Suprapubic skin (tissue), 4 donors: ENCODE results near the gene SUPT20H. TPM values are rescaled to one million over a fixed set of nuclear protein-coding genes. Genes with fewer than 3 reads are reported as not detected.

Experiments used
- DNase-seq, 2 donors: peaks; one replicate each; pipeline ENCODE4 v3.0.0-alpha.2; 2019; ENCODE audit warnings: low spot score in 2 of 2
- H3K27ac ChIP-seq: fragments of 200-600 bp; sonication (generic); one replicate; pipeline ENCODE4 v1.5.1; 2019
- H3K27me3 ChIP-seq: fragments of 200-600 bp; sonication (generic); one replicate; pipeline ENCODE4 v1.5.1; 2019
- H3K36me3 ChIP-seq: fragments of 200-600 bp; sonication (generic); one replicate; pipeline ENCODE4 v1.5.1; 2019
- H3K4me1 ChIP-seq: fragments of 200-600 bp; sonication (generic); one replicate; pipeline ENCODE4 v1.5.1; 2019
- H3K4me3 ChIP-seq: fragments of 200-600 bp; sonication (generic); one replicate; pipeline ENCODE4 v1.5.1; 2019; ENCODE audit warnings: mild to moderate bottlenecking
- H3K9me3 ChIP-seq: fragments of 200-600 bp; sonication (generic); one replicate; pipeline ENCODE4 v1.5.1; 2019
- EP300 ChIP-seq: sonication (generic); formaldehyde crosslinking; IDR thresholded peaks from one replicate; pipeline ENCODE4 v1.6.1; 2017; ENCODE audit warnings: antibody characterized with exemption
- POLR2A ChIP-seq, 2 donors: fragments of 450-650 bp; IDR thresholded peaks; one replicate each; pipeline ENCODE4 v1.6.1; 2017; ENCODE audit warnings: antibody characterized with exemption in 2 of 2, mild to moderate bottlenecking in 2 of 2, moderate library complexity in 2 of 2
- POLR2AphosphoS5 ChIP-seq, 3 donors: sonication (generic); formaldehyde crosslinking; IDR thresholded peaks; one replicate each; pipeline ENCODE4 v1.6.1; 2017; ENCODE audit warnings: antibody characterized with exemption in 3 of 3
- WGBS: methylation state at CpG from one replicate; pipeline ENCODE4 v1.1.5; 2018; 5-methylcytosine and 5-hydroxymethylcytosine counted together
- total RNA-seq, 4 donors: library from RNA; depleted of rRNA; stranded (reverse); fragments of >200 nt; gene quantifications; one replicate each; pipeline ENCODE4 v1.1.0, GENCODE V29; 2016
- TF ChIP-seq, protein P1 (sequence below), 2 donors: fragments of 200-600 bp in 1 of 2; fragments of 450-650 bp in 1 of 2; sonication (generic) in 1 of 2; IDR thresholded peaks; one replicate each; pipeline ENCODE4 v1.5.1; 2016 to 2019; ENCODE audit warnings: antibody characterized with exemption in 2 of 2, mild to moderate bottlenecking in 1 of 2, moderate library complexity in 1 of 2

The SUPT20H gene
- total RNA-seq, 4 donors from 2014 or later: 18.4 to 74.0 (median 42.9) TPM

DNA sequence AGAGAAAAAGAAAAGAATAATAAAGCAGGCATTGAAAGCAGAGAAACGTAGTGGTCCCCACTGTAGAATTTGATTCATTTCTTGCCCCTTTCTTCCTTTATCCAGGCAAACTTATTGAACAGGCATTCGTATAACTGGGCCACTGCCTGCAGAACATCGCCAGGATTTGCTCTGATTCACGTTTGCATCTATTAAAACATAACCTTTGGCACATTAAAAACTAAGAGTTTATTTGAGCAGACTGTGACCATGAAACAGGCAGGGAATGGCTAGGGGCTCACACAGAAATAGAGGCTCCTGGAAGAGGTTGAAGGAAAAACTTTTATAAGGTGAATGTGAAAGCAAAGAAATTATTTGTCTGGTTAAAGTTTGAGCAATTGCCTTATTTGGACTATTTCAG, 12.5 kb upstream of the SUPT20H start:
- 57% methylated on average over 4 of the region's 4 CpGs for WGBS
- no peak overlapping the region for H3K27ac ChIP-seq
- H3K4me1 ChIP-seq: no peaks in the 10 kb centered on the region
- no peak for TF ChIP-seq POLR2A (IDR thresholded peaks at IDR 0.05)
- TF ChIP-seq EP300: no peak
- TF ChIP-seq POLR2AphosphoS5 (IDR thresholded peaks at IDR 0.05): no peak
- TF ChIP-seq, protein P1, sequence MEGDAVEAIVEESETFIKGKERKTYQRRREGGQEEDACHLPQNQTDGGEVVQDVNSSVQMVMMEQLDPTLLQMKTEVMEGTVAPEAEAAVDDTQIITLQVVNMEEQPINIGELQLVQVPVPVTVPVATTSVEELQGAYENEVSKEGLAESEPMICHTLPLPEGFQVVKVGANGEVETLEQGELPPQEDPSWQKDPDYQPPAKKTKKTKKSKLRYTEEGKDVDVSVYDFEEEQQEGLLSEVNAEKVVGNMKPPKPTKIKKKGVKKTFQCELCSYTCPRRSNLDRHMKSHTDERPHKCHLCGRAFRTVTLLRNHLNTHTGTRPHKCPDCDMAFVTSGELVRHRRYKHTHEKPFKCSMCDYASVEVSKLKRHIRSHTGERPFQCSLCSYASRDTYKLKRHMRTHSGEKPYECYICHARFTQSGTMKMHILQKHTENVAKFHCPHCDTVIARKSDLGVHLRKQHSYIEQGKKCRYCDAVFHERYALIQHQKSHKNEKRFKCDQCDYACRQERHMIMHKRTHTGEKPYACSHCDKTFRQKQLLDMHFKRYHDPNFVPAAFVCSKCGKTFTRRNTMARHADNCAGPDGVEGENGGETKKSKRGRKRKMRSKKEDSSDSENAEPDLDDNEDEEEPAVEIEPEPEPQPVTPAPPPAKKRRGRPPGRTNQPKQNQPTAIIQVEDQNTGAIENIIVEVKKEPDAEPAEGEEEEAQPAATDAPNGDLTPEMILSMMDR (IDR thresholded peaks at IDR 0.05): no peak
- no peaks in the 10 kb centered on the region for H3K27me3 ChIP-seq
- no peak for DNase-seq
- no peaks in the 10 kb centered on the region for H3K9me3 ChIP-seq
- no peaks in the 10 kb centered on the region for H3K36me3 ChIP-seq
- H3K4me3 ChIP-seq: no peak overlapping the region

DNA sequence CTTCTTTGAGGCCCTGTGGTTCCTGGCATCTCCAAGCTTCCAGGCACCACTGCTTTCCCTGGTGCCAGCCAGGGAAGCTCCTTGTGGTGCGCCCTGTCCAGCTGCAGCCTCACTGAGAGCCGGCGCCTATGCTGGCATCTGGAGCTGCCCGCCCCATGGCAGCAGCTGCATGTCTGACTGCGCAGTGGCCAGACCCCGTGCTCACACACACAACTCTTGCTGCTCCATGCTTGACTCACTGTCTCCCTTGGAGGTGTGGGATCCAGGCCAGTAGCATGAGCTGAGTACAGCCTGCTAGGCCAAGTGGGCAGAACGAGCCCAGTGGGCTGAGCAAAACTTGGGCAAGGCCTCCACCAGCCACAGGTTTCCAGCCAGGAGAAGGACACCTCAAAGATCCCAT, 11.5 kb upstream of the SUPT20H start:
- Histone ChIP-seq H3K36me3 (no peaks in the 10 kb centered on the region), H3K27ac (no peak overlapping the region)

DNA sequence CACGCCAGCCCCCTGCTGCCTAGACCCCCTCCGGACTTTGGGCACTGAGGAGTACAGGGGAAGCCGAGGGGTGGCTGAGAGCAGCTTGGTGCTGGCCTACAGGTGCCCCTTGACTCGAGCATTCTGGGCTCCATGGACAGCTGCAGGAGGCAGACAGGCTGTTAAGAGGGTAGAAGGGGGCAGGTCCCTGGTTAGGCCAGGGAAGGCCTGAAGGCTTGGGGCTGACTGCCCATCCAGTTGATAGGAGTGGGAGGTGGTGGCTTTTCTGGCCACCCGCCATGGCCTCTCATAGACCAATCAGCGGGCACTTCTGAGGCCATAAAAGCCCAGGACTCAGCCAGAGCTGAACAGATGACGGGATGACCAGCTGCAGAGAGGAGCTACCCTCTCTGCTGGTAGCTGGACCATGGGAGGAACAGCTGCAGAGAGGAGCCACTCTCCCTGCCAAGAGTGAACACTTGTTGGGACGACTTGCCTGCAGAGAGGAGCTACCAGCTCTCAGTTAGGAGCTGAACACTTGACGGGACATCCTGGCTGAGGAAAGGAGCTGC, 10.7 kb upstream of the SUPT20H start:
- Histone ChIP-seq H3K4me3 (no peak overlapping the region), H3K36me3 (no peaks in the 10 kb centered on the region), H3K9me3 (no peaks in the 10 kb centered on the region), H3K27ac (no peak overlapping the region), H3K4me1 (no peaks in the 10 kb centered on the region), H3K27me3 (no peaks in the 10 kb centered on the region)
- no peak for DNase-seq
- no peak for TF ChIP-seq POLR2A (IDR thresholded peaks at IDR 0.05)
- no peak for TF ChIP-seq EP300
- TF ChIP-seq POLR2AphosphoS5 (IDR thresholded peaks at IDR 0.05): no peak
- WGBS: 88% methylated on average over 7 of the region's 9 CpGs

More for the DNA sequence above, 11.5 kb upstream of the SUPT20H start:
- 82% methylated on average over 6 of the region's 7 CpGs for WGBS
- no peaks in the 10 kb centered on the region for H3K9me3 ChIP-seq
- no peak overlapping the region for H3K4me3 ChIP-seq
- no peaks in the 10 kb centered on the region for H3K4me1 ChIP-seq
- no peak for DNase-seq
- no peak for TF ChIP-seq POLR2A (IDR thresholded peaks at IDR 0.05)
- TF ChIP-seq, protein P1 (IDR thresholded peaks at IDR 0.05): no peak
- TF ChIP-seq EP300: no peak
- no peak for TF ChIP-seq POLR2AphosphoS5 (IDR thresholded peaks at IDR 0.05)
- H3K27me3 ChIP-seq: no peaks in the 10 kb centered on the region

DNA sequence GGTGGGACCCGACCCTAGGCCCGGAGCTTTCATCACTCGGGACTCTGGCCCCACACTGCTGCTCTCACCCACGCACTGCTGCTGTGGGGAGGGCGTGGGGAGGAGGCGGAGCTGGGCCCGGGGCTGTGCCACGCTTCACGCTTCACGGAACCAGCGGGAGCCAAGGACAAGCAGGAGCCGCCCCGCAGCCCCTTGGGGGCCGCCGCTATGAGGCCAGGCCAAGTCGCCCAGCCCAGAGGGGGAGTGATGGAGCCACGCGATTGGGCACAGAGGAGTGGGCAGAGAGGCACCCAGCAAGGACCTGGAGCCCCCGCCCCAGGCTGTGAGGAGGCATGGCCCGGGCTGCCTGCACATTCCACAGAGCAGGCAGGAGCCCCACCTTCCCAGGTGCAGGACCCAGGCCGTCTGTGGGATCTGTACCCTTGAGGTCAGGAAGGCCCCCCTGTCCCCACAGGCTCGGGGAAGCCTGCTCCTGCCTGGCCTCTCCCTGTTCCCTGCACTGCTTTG, 10.2 kb upstream of the SUPT20H start:
- WGBS: 78% methylated on average over 5 of the region's 22 CpGs
- H3K9me3 ChIP-seq: no peaks in the 10 kb centered on the region
- no peak for DNase-seq

DNA sequence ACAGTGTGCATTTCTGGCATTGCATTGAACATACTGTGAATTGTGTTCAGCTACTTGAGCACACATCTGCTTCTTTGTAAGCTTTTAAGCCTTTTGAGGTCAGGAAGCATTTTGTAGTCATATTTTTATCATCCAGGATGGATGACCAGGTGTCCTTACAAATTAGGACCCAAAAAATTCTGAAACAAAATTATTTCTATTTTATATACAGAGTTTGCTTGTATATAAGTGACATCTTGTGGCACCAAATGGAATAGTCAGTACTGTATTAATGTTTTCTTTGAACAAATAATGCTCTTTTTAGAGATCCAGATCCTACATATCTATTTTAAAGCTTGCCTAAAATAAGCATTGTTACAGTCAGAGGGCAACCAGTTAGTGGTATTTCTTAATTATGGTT, 9.5 kb upstream of the SUPT20H start:
- Histone ChIP-seq H3K9me3 (no peaks in the 10 kb centered on the region), H3K4me3 (no peak overlapping the region), H3K36me3 (no peaks in the 10 kb centered on the region), H3K27ac (no peak overlapping the region), H3K27me3 (no peaks in the 10 kb centered on the region), H3K4me1 (no peaks in the 10 kb centered on the region)
- TF ChIP-seq, protein P1 (IDR thresholded peaks at IDR 0.05): no peak
- TF ChIP-seq EP300 (no peak), POLR2AphosphoS5 (IDR thresholded peaks at IDR 0.05) (no peak)
- DNase-seq: no peak

More for the DNA sequence above, 10.2 kb upstream of the SUPT20H start:
- Histone ChIP-seq H3K27me3 (no peaks in the 10 kb centered on the region), H3K27ac (no peak overlapping the region), H3K4me3 (no peak overlapping the region), H3K36me3 (no peaks in the 10 kb centered on the region), H3K4me1 (no peaks in the 10 kb centered on the region)
- TF ChIP-seq, protein P1 (IDR thresholded peaks at IDR 0.05): no peak
- TF ChIP-seq POLR2A (IDR thresholded peaks at IDR 0.05) (no peak), POLR2AphosphoS5 (IDR thresholded peaks at IDR 0.05) (no peak), EP300 (no peak)

DNA sequence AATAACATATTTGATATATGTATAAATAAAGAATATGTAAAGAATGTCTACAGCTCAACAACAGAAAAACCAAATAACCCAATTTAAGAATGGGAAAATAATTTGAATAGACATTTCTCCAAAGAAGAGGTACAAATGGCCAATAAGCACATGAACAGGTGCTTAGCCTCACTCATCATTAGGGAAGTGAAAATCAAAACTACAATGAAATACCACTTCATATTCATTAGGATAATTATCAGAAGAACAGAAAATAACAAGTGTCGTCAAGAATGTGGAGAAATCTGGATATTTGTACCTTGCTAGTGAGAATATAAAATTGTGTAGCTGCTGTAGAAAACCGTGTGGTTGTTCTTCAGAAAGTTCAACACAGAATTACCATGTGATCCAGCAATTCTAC, 8.4 kb upstream of the SUPT20H start:
- Histone ChIP-seq H3K4me1 (no peaks in the 10 kb centered on the region), H3K27me3 (no peaks in the 10 kb centered on the region), H3K4me3 (no peak overlapping the region), H3K9me3 (no peaks in the 10 kb centered on the region), H3K36me3 (no peaks in the 10 kb centered on the region), H3K27ac (no peak overlapping the region)
- no peak for DNase-seq
- 61% methylated on average over 2 of the region's 2 CpGs for WGBS
- no peak for TF ChIP-seq EP300
- TF ChIP-seq POLR2AphosphoS5 (IDR thresholded peaks at IDR 0.05): no peak
- TF ChIP-seq, protein P1 (IDR thresholded peaks at IDR 0.05): no peak
- TF ChIP-seq POLR2A (IDR thresholded peaks at IDR 0.05): no peak
